GM21619 (cell line): Measurements from ENCODE around the gene PDCL3.
A peak's percentile ranks its signal among the peaks of the same experiment; 100 is the strongest.

Source experiments
- ATAC-seq: cut with Tn5 transposase; IDR thresholded peaks from one replicate; pipeline ENCODE4 v1.9.1; 2021; ENCODE audit not compliant: unreplicated experiment

Gene PDCL3

GRCh38 chr2:100560216-100560830 is 2.5 kb upstream of the PDCL3 start:
- no peak for ATAC-seq

GRCh38 chr2:100561191-100561590 is 1.6 kb upstream of the PDCL3 start:
- no peak for ATAC-seq

- ATAC-seq, result peak; percentile 7
These were observed 834 bp downstream of the PDCL3 start for GRCh38 chr2:100563407-100564247.

GRCh38 chr2:100568989-100569388 is 6.2 kb downstream of the PDCL3 start:
- ATAC-seq, result peak; percentile 65

GRCh38 chr2:100571668-100572067 is 8.9 kb downstream of the PDCL3 start:
- ATAC-seq, result no peak

- ATAC-seq, result no peak
These were observed 15.0 kb downstream of the PDCL3 start for GRCh38 chr2:100577777-100578176.

GRCh38 chr2:100580367-100581276 is 17.8 kb downstream of the PDCL3 start:
- peak; percentile 69 for ATAC-seq

GRCh38 chr2:100581277-100581612 is 18.5 kb downstream of the PDCL3 start:
- ATAC-seq, result peak; percentile 18

- no peak for ATAC-seq
These were observed 22.0 kb downstream of the PDCL3 start for GRCh38 chr2:100584816-100585215.

GRCh38 chr2:100588071-100588786 is 25.4 kb downstream of the PDCL3 start:
- peak; percentile 62 for ATAC-seq

GRCh38 chr2:100589527-100589926 is 26.7 kb downstream of the PDCL3 start:
- ATAC-seq, result no peak

- ATAC-seq, result no peak
These were observed 29.4 kb downstream of the PDCL3 start for GRCh38 chr2:100592226-100592625.

GRCh38 chr2:100596465-100596864 is 33.7 kb downstream of the PDCL3 start:
- no peak for ATAC-seq

- ATAC-seq, result no peak
These were observed 36.8 kb downstream of the PDCL3 start for GRCh38 chr2:100599566-100599965.

- ATAC-seq, result no peak
These were observed 38.9 kb downstream of the PDCL3 start for GRCh38 chr2:100601661-100602060.

GRCh38 chr2:100603414-100603813 is 40.6 kb downstream of the PDCL3 start:
- no peak for ATAC-seq

- ATAC-seq, result no peak
These were observed 41.3 kb downstream of the PDCL3 start for GRCh38 chr2:100603948-100604633.

- no peak for ATAC-seq
These were observed 43.5 kb downstream of the PDCL3 start for GRCh38 chr2:100606332-100606725.

GRCh38 chr2:100606726-100607343 is 44.0 kb downstream of the PDCL3 start:
- ATAC-seq, result no peak

GRCh38 chr2:100610381-100610831 is 47.6 kb downstream of the PDCL3 start:
- no peak for ATAC-seq
